Non-pigmented ciliary epithelial cell (primary cell): Measurements from ENCODE around the gene ACAD11.
"Not testable (repeated sequence)": the region's sequence is repeated elsewhere in the genome, so short reads cannot be mapped to it uniquely, and the experiment has no call there.

Experiments used
- DNase-seq: peaks from one replicate; pipeline ENCODE4 v3.0.0-alpha.2; 2010; ENCODE audit warnings: low read depth

ACAD11 gene

GRCh38 chr3:132597660-132598059, 61.9 kb downstream of the ACAD11 start:
- DNase-seq: no peak

GRCh38 chr3:132596816-132597433, 62.7 kb downstream of the ACAD11 start, which contains the start of gene ACKR4:
TSS of gene ACKR4 (plus strand) at chr3:132597270. CDS start at chr3:132600398, 3,128 bp downstream.
- DNase-seq: no peak

GRCh38 chr3:132596326-132596725, 63.3 kb downstream of the ACAD11 start:
- DNase-seq: no peak

- peak; percentile 45 for DNase-seq
Observed at GRCh38 chr3:132595014-132595413, 64.6 kb downstream of the ACAD11 start.

- no peak for DNase-seq
Observed at GRCh38 chr3:132594498-132594897, 65.1 kb downstream of the ACAD11 start.

DNA sequence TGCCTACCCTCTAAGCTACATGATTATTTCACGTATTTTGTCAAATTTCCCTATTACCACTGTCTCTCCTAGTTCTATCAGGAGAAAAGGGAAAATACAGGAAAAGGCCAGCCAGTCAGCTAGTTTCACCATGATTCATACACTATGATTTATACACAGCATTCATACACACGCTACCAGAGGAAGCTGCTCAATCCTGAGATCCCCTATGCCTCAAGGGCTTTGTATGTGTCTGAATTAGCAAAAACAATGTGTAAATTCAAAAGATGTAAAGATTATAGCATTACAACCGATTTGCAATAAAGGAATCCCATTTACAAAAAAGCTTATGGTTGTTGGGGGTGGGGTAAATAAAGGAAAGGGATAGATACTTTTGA, 65.7 kb downstream of the ACAD11 start:
- DNase-seq: peak; percentile 40

- DNase-seq: no peak
Observed at GRCh38 chr3:132593241-132593946, 66.2 kb downstream of the ACAD11 start.

DNA sequence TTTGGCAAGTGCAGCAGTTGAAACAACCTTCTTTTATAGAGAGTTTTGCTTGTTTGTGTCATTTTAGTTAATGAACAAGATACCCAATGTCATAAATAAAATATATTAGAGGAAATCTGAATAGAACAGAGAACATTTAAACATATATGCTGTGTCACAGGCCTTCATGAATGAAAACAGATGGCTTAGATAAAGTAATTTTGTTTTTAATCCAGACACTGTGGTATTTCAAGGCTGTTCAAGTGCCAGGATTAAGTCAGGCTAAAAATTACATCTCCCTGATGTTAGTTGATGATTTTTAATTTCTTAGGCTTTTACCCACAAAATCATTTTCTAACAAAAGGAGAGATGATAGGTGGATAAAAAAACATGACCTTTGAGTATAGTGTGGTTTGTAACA, 67.4 kb downstream of the ACAD11 start:
- no peak for DNase-seq

DNA sequence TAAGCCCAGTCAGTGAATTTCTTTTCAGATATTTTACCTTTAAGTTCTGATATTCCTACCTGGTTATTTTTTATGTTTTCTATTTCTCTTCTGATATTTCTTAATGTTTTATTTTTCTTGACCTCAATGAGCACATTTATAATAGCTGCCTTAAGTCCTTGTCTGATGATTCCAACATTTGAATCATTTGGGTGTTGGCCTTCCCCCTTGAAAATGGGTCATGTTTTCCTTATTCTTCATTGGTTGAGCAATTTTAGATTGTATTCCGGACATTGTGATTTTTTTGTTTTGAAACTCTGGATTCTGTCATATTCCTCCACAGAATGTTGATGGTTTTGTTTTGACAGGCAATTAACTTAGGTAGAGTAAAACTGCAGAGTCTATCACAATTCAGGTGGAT, 72.2 kb downstream of the ACAD11 start:
- DNase-seq: no peak

DNA sequence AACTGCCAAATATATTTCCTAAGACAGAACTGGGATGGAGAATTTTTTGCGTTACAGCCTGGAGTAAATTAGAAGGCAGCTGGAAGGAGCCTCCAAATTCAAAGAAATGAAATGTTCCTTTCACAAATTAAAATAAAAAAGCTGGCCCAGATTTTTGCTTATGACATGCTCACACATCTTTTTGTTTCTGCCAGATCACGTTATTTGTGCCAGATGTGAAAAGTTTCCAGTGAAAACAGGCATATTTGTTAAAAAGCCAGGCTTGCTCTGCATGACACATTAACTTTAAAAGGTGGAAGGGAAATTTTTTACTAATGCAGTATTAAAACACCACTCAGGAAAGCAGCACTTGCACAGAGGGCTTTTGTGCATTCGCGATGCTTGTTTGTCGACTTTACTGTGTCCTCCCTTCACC, 85.8 kb downstream of the ACAD11 start:
- no peak for DNase-seq

GRCh38 chr3:132570016-132570415, 89.6 kb downstream of the ACAD11 start:
- DNase-seq: no peak

DNA sequence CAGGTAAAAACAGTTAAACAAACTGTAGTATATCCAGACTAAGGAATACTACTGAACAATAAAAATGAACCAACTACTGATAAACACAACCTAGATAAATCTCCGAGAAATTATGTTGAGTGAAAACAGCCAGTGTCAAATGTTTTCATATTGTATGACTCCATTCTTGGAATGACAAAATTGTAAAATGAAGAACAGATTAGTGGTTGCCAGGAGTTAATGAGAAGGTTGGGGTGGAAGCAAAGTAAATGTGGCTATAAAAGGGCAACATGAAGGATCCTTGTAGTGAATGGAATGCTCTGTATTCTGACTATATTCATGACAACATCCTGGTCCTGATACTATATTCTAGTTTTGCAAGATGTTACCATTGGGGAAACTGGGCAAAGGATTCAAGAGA, 90.0 kb downstream of the ACAD11 start:
- no peak for DNase-seq

- DNase-seq: no peak
Observed at GRCh38 chr3:132569153-132569552, 90.5 kb downstream of the ACAD11 start.

GRCh38 chr3:132568422-132568821, 91.2 kb downstream of the ACAD11 start:
- no peak for DNase-seq

GRCh38 chr3:132564070-132564465, 95.5 kb downstream of the ACAD11 start:
- no peak for DNase-seq

DNA sequence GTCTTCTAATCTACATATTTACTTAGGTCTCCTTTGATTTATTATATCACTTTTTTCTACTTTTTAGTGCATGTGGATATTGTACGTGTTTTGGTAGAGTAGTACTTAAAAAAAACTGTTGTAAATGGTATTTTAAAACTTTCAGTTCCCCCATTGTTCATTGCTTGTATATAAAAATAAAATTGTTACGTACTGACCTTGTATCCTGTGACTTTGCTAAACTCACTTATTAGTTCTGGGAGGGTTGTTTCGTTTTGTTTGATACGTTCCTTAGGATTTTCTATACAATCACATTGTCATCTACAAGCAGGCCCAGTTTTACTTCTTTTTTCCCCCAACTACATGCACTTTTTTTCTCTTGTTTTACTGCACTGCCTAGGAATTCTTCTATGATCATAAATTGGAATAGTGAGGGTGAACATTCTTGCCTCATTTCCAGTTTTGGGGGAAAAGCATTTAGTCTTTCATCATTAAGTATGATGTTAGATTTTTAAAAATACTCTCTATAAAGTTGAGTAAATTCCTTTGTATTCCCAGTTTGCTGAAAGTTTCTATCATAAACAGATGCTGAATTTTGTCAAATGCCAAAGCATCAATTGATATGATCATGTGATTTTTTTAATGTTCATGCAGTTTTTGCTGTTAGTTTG, 96.1 kb downstream of the ACAD11 start:
- no peak for DNase-seq

DNA sequence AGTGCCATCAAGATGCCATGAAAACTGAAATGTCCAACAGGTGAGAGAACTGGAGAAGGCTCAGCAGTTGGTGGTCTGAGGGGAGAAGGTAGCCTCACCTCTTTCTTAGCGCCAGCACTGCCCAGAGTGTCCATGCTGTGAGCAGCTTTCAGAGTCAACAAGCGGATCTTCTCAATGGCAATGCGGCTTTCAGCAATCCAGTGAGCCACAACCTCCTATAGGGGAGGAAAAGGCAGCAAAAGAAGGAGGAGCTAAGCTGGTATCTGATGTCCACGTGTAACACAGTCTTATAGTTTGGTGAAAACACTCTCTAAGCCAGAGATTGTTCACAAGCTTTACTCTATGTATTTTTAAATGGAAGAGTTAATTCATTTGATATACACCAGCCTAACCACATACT, 98.6 kb downstream of the ACAD11 start:
- no peak for DNase-seq

DNA sequence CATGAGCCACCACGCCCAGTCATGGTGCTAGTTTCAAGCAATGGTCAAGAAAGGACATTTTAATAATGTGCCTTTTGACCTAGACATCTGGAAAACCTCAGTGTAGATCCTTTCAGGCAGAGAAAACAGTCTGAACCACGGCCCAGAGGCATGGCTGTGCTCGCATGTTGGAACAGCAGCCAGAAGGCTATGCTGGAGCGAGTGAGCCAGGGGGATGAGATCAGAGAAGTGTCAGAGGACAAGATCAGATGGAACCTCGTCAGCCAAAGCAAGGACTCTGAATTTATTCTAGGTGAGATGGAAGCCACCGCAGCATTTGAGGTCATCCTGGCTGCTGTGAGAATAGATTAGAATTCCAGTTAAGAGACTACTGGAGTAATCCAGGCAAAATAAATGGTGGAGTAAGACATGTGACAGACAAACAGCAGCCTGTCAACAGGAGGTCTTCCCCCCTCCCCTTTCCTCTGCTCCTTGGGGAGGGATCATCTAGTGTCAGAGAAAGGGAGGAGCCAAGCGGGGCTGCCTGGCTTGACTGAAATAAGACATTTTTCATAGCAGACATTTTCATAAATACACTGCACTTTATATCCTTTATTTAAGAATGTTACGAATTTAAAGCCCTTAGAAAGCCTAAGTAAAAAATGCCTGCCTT, 103.0 kb downstream of the ACAD11 start:
- no peak for DNase-seq

GRCh38 chr3:132556036-132556386, 103.6 kb downstream of the ACAD11 start:
- DNase-seq: not testable (repeated sequence)

DNA sequence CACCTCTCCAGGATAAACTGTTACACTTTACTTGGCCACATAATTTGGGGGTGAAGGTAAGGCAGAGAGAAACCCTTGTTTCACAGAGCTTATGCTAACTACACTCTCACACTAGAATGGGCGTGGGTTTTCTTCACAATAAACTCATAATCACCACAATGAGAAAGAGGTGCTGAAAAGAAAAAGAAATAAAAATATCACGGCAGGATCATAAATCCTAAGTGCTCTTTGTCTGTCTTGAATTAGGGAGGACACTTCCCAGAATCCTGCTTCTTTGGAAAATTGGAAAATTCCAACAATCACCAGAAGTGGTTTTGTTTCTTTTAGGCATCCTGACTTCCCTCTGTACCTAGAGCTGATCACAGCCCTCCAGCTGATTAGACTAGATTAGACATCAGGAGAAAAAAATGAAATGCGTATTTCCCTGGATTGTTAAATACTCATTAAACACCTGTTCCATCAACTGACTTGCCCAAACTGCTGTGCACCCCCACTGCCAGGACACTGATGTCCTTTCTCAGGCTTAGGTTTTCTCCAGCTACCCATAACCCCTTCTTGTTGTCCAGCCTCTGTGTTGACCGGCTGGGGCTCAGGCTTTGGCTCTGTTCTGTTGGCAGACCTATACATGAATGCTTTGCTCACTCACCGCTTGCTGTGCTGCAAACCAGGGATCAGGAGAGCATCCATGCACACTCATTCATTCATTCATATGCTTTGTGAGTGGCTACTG, 104.1 kb downstream of the ACAD11 start:
- no peak for DNase-seq

GRCh38 chr3:132554437-132554836, 105.2 kb downstream of the ACAD11 start:
- no peak for DNase-seq

DNA sequence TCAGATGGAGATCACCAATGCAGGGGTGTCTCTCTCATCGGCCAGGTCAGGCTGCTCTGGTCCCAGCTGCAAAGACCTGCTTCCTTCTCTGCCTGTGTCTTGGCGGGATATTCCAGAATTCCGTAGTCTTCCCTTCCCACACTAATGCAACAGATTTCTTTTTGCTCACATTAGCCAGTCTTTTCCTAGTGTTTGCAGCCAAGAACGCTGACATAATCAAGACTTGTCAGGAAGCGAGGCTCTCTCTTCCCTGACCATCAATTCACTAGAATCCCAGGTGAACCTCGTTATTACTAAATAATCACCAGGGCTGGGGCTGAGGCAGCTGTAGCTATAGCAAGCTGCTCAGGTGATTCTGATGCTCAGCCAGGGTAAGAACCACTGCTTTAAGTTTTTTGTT, 105.8 kb downstream of the ACAD11 start:
- no peak for DNase-seq
